Activated CD8-positive, alpha-beta memory T cell treated with anti-CD3 and anti-CD28 coated beads, Interleukin-2, amount 50 U/mL, for 1 hour (primary cell): ENCODE data around the gene ACSM6.
"Not testable (repeated sequence)": the region's sequence is repeated elsewhere in the genome, so short reads cannot be mapped to it uniquely, and the experiment has no call there.

Experiments
- DNase-seq: peaks from one replicate; pipeline ENCODE4 v3.0.0-alpha.2; 2020; ENCODE audit errors: extremely low read depth

ACSM6 gene

DNA sequence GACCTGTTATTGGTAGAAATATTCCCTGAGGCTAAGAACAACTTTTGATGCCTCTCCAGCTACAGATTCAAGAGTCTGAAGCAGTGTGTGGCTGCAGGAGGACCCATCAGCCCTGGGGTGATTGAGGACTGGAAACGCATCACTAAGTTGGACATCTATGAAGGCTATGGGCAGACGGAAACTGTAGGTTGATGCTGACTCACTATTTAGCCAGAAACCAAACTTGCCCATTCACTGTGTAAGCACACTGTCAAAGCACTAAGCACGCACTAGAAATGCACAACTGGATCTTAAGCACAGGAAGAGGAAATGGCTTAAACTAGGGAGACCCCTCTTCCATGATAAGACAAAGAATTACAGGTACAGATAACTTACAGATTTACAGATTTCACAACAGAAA lies 20.8 kb downstream of the ACSM6 start:
- no peak for DNase-seq

DNA sequence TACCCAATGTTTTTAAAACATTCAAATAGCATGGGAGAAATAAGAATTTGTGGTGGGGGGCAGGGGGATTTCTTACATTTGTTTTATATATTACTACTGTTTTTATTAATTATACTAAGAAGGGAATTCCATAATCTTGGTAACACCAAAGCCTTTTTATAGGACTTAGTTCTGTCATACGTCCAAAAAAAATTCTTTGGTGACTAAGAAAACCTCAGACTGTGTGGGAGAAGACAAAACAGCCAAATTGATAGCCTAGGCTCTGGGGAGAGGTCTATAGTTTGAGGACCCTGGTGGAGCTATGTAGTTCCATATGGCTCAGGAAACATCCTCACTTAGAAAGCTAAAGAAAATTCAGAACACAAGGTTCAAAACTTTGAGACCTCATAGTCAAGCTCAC lies 23.4 kb downstream of the ACSM6 start:
- no peak for DNase-seq

DNA sequence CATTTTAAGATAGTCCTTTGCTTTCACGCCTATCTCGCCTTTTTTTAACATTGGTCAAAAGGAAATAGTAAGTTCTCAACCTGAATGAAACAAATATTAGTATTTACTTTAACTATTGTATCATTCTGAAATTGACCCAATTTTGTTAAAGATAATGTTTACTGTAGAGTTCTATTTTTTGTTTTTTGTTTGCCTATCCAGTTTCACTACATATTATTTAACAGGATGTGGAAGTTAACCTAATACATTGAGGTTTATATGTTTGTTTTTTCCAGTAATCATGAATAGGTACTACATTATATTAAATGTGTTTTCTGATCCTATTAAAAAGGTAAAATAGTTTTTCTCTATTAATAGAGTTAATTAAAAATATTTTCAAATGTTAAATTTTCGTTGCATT lies 26.5 kb downstream of the ACSM6 start:
- no peak for DNase-seq

DNA sequence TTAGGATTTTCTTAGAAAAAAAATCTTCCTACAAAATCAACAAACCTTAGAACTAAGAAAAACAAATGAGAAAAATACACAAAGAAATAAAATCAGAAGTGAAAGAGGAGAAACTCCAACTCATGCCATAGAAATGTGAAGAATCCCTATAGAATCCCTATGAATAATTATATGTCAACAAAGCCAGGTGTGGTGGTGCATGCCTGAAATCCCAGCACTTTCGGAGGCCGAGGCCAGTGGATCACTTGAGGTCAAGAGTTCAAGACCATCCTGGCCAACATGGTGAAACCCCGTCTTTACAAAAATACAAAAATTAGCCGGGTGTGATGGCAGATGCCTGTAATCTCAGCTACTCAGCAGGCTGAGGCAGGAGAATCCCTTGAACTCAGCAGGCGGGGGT lies 27.1 kb downstream of the ACSM6 start:
- DNase-seq = no peak

DNA sequence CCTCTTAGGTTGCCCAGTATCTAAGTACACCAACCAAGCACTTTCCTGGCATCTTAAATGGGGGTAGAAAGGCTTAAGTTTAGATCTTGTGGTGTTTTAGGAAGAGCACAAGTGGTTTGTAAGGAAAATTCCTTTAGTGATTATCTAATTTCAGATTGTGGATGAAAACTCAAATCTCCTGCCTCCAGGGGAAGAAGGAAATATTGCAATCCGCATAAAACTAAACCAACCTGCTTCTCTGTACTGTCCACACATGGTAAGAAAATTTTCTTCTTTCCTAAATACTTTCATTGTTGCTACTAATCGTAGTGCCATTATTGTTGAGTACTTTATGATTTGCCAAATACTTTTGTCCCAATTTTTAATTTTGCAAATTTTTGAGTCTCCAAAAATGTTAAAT lies 31.1 kb downstream of the ACSM6 start:
- no peak for DNase-seq

DNA sequence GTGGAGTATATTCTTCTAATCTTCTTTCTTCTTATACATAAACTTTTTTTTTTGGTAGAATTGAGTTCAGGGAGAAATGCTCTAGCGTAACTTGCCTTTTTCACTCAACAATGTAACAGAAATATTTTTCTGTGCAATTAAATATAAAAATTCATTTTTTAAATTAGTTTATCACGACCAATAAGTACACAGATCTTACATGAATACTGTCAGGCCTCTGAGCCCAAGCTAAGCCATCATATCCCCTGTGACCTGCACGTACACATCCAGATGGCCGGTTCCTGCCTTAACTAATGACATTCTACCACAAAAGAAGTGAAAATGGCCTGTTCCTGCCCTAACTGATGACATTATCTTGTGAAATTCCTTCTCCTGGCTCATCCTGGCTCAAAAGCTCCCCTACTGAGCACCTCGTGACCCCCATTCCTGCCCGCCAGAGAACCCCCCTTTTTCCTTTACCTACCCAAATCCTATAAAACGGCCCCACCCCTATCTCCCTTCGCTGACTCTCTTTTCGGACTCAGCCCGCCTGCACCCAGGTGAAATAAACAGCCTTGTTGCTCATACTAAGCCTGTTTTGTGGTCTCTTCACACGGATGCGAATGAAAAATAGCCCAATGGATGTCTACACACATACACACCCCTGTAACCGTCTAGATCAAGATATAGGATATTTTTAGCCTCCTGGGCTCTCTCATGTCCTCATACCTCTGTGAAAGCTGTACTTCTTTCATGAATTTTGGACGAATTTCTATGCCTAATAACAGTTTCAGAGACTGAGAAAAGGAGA lies 35.1 kb downstream of the ACSM6 start:
- DNase-seq = not testable (repeated sequence)

DNA sequence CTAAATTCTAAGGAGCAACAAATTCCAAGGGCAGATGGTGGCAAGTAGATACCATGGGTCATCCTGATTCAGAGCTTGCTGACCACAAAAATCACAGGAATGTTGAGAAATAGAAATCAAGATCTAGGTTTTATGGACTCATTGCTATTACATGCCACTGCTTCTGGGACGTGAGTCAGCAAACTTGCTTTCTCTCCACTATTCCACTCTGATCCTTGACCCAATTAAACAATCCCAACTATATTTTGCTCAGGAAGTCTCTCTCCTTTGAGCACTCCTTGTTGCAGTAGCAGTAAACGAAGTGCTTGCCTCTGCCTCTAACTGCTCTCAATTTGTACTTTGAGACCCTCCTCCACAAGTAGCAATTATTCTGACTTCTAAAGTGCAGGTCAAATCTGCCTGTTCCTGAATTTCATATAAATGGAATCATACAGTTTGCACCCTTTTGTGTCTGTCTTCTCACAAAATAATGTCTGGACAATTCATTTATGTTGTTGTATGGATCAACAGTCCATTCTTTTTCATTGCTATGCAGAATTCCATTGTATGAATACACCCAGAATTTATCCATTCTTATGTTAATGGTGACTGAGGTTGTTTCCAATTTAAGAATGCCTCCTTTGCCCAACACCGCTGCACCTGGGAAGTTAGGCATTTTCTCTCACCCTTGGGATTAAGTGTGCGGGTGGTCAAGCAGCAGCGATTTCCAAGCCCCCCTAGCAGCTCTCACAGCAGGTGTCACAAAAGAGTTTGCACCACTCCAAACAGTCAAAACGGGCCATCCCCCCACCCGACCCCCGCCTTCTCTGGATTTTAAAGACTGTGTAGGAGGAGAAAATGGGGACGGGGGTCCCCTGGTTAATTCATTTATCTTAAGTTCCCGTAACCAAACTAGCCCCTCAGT lies 35.9 kb downstream of the ACSM6 start:
- no peak for DNase-seq

DNA sequence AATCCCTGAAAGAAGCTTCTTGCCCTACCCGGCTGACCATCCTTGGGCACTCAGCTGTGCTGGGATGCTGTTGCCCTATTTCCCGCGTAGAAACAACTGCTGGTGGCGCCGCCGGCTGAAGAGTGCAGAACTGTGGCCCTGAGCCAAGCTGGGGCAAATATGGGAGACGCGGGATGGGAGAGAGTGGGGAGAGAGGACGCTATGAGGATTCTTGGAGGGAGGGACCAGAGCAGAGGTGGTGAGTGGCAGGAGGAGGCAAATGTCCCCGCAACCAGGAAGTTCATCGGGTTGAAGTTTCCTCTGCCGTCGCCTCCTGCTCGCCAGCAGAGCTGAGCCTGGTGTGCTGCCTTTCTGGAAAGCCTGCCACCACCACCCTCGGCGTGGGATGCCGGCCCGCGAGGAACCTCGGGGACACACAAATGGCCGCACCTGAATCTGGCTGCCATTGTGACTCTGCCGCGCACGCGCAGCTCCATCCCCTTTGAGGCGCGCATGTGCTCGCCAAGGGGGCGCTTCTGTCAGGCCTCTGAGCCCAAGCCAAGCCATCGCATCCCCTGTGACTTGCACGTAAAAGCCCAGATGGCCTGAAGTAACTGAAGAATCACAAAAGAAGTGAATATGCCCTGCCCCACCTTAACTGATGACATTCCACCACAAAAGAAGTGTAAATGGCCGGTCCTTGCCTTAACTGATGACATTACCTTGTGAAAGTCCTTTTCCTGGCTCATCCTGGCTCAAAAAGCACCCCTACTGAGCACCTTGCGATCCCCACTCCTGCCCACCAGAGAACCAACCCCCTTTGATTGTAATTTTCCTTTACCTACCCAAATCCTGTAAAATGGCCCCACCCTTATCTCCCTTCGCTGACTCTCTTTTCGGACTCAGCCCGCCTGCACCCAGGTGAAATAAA lies 36.9 kb downstream of the ACSM6 start:
- peak; percentile 13 for DNase-seq

DNA sequence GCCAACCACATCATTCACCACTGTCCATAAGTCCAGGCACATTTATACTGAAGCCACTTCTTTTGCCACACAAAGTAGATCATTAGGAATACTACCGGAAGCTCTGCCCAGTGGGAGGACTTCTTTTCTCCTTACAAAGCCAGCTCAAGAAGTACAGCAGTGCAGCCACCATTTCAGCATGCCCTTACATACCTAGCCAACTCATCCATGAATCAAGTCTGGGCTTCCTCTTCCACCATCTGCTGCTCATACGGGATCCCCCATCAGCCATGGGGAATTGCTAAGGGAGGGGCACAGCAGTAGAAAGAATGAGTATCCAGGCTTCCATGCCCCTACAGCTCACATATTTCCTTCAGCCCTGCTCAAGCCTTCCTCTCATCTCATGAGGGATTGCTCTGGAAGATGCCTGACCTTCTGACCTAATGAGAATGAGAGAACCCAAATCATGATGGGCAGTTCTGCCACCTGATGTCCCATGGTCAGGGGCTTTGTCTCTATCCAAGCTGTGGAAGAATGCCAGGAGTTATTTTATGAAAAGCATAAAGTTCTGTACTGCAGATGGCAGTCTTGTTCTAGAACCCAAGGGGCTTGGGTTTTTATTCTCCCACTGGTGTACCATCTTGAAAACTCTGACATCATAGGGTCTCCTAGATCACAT lies 39.5 kb downstream of the ACSM6 start:
- no peak for DNase-seq

DNA sequence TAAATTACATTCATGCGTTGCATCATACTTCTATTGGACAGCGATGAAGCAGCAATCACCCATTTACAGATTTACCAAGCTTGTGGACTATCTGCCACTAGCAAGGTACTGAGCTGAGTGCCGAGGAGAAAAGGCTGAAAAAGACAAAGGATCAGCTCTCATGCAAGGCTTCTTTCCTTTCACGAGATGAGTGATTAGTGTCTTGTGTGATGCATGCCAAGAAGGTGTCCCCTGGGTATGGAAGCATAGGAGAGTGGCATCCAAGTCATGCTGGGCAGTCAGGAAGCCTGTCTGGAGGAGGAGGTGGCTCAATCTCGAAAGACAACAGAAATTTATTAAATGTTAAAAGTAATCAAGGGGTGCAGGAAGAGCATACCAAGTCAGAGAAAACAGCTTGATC lies 40.9 kb downstream of the ACSM6 start:
- no peak for DNase-seq

DNA sequence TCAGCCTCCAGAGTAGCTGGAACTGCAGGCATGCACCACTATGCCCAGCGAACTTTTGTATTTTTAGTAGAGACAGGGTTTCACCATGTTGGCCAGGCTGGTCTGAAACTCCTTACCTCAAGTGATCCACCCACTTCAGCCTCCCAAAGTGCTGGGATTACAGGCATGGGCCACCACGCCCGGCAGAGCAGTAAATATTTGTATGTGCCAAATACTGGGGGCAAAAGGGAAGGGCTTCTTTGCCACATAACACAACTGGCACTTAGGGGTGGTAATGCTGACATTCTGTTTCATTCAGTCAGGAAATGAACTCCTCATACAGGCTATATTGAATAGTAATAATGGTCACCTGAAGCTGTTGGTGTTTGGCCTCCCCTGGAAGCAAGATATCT lies 41.6 kb downstream of the ACSM6 start:
- DNase-seq = no peak

DNA sequence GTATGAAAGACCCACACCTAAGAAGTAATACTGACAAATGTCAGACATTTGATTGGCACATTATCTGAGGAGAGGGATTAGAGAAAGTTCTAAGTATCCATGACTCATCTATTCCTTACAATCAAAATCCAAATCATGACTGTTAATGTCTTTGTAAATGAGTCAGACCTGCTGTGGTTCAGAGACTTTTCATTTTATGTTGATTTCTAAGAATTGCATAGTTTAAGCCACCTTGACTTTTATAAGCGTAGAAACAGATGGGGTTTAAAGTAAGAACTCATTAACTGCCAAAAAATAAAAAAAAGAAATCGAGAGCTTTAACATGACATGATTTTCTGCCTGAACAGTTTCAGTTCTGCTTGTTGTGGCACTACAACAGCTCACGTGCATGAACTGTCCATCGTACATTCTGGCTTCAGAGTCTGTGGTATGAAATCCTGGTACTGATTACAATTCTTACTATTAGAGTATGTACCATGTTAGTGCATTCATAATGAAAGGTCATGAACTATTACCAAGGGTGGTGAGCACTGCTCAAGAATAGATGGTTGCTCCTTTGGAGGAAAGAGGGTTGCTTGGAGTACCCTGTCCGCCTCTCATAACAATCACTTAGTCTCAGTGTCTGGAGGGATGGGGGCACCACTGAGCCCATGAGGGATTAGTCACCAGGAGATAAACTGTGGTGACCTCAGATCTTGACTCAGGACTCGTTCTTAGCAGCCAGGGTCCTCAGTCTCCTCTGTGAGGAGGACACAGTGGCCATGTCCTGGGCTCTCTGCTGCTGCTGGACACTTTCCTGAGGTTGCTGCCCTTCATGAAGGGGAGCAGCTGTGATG lies 42.2 kb downstream of the ACSM6 start:
- no peak for DNase-seq

DNA sequence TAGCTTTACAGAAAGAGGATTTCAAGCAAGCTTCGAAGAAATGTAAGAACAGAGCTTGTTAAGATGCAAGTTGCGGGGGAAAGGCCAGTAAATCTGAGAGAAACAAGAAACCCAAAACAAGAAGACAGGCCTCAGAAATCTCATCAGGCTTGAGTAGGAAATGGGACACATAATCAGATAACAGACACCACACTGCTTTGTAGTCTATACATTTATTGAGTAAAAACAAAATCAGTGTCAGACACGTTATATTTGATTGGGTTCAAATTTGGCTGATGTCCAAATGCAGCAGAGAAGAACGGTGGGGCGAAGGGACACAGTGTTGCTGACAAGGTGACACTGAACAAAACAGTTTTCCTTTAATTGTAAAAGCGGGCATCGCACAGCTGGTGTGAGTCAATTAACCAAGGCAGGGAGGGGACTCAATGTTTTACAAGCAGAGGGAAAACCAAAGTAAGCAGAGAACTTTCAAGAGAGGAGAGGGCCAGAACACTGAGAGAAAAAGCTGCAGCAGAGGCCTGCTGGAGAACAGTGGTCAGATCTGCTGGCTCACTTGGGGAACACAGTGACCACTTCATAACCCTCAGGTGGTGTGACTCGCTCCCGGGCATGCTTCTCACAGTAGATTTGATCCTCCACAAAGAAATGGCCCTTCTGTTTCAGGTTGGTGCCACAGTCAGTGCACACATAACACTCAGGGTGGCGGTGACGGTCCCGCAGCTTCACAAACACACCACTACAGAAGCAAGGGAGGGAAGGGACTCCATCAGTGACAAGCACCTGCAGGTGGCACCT lies 43.5 kb downstream of the ACSM6 start:
- DNase-seq = no peak

DNA sequence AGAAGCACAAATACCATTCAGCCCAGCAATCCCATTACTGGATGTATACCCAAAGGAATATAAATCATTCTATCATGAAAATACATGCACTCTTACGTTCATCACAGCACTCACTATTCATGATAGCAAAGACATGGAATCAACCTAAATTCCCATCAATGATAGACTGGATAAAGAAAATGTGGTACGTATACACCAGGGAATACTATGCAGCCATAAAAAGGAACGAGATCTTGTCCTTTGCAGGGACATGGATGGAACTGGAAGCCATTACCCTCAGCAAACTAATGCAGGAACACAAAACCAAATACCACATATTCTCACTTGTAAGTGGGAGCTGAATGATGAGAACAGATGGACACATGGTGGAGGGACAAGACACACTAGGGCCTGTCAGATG lies 46.1 kb downstream of the ACSM6 start:
- DNase-seq = not testable (repeated sequence)

DNA sequence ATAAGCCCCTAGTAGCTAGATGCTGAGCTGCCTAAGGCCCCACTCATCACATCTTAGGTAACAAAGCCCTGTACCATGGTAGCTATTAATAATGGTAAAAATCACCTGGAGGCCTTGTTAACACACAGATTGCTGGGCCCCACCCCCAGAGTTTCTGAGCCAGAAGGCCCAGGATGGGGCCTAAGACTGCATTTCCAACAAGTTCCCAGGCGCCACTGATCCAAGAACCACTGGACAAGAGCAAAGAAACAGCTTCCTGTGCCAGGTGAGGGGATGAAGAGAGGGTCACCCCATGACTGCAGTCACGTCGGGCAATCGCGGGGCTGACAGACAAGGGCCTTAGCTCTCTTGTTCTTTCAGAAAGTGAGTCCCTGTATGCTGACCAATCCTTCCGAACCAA lies 46.8 kb downstream of the ACSM6 start:
- DNase-seq = no peak

DNA sequence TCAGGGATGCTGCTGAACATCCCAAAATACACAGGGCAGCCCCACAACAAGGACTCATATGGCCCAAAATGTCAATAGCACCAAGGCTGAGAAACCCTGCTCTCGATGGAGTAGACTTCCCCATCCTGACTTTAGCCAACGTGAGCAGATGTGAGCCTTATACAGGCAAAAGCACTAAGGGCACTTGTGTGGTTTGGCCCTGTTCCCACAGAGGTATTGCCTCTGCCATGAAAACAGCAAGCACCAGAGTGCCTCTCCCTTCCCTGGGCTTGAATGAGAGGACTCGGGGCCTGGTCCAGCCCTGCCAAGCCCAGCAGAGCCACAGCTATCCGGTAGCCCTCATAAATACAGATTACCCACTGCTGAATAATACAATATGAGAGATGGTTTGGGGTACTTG lies 47.5 kb downstream of the ACSM6 start:
- DNase-seq = no peak

DNA sequence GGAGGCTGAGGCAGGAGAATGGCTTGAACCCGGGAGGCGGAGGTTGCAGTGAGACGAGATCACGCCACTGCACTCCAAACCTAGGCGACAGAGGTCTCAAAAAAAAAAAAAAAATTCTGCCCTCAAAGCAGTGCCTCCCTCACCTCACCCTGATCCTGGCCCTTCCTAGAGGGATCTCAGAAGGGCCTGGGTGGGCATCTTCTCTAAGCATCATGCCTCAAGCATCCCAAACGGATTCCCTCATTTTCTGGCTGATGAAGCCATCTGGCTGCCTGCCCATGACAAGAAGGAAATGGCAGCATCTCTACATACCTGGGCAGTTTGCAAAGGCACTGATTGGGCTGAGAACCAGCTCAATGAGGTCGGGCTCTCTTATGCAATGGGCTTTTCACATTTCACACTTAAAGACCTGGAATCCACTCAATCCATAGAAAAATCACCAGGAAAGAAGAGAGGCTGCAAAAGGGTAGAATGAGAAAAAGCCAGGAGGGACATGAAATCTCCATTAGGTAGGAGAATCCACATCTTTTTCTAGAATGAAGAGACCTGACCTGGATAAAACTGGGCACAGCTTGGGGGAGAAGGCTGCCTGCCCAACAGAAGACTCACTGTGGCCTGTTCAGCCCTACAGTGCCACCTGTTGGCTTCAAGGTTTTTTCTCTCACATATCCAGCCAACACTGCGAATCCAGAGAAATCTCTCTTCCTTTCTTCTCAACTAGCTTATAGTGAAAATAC lies 48.7 kb downstream of the ACSM6 start:
- no peak for DNase-seq

DNA sequence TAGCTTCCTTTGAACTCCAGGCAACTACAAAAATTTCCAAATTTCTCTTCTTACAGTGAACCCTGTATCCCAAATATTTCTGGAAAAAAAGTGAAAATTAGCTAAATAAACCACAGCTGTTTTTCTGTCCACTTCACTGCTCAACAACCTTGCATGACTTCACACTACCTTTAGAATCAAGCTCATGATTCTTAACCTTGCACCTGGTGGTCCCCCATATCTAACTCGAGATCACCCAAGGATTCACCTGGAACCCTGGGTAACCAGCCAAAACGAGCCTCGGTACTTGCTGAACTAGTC lies 49.2 kb downstream of the ACSM6 start:
- no peak for DNase-seq

DNA sequence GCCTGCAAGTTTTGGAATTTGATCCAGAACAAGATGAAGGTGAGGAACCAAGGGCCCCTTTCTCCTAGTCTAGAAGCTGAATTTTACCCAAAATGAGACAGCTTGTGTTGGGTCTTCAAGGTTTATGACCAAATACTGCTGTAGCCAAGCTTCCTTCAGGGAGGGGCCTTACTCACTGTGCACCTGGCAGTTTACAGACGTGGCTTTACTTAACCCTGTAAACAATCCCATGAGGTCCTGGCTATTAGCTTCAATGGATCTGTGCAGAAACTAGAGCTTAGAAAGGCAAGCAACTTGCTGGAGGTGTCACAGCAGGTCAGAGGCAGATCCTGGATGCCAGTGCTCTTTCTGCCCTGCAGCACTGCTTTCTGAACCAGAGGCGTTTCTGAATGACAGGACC lies 50.1 kb downstream of the ACSM6 start:
- no peak for DNase-seq
